Mesothelial cell of epicardium (in vitro differentiated cells): ENCODE results near the gene COL8A2. TPM values are rescaled to one million over a fixed set of nuclear protein-coding genes. Genes with fewer than 3 reads are reported as not detected.

Experiments
- total RNA-seq: library from RNA; stranded (reverse); gene quantifications from 3 replicates; pipeline ENCODE4 v1.2.1, GENCODE V29; 2021

COL8A2 gene
- total RNA-seq, 1 donor from 2014 or later, result 10.4 TPM

Other genes with a start within 250 kb of the COL8A2 start
- 50.7 to 53.6 TPM (median 52.5 TPM) in 3 replicates for gene AGO1, start 242.0 kb downstream of the COL8A2 start, total RNA-seq
- 48.3 to 52.2 TPM (median 51.7 TPM) in 3 replicates for gene AGO3, start 194.1 kb downstream of the COL8A2 start, total RNA-seq
- 2.6 to 3.6 TPM (median 3.2 TPM) in 3 replicates for gene TEKT2, start 41.1 kb downstream of the COL8A2 start, total RNA-seq
- gene ADPRS, start 36.3 kb downstream of the COL8A2 start, total RNA-seq, result 31.6 to 33.3 TPM (median 32.6 TPM) in 3 replicates
- gene TRAPPC3, start 24.3 kb upstream of the COL8A2 start, total RNA-seq, result 64.8 to 68.5 TPM (median 68.5 TPM) in 3 replicates
- gene MAP7D1, start 30.9 kb upstream of the COL8A2 start, total RNA-seq, result 97.8 to 103 TPM (median 101 TPM) in 3 replicates
- 117 to 121 TPM (median 119 TPM) in 3 replicates for gene THRAP3, start 99.2 kb upstream of the COL8A2 start, total RNA-seq
- 44.3 to 47.1 TPM (median 47.0 TPM) in 3 replicates for gene SH3D21, start 181.1 kb upstream of the COL8A2 start, total RNA-seq
- gene EVA1B, start 198.4 kb upstream of the COL8A2 start, total RNA-seq, result 78.1 to 80.4 TPM (median 80.4 TPM) in 3 replicates